Endothelial cell of hepatic sinusoid (primary cell): ENCODE data around the gene CERS6.

Source experiments
- in situ Hi-C: cut with HindIII; loops from 2 replicates; pipeline ENCODE4 v1.10.0; 2017; ENCODE audit warnings: low sequenced_read_pairs

The CERS6 gene

DNA sequence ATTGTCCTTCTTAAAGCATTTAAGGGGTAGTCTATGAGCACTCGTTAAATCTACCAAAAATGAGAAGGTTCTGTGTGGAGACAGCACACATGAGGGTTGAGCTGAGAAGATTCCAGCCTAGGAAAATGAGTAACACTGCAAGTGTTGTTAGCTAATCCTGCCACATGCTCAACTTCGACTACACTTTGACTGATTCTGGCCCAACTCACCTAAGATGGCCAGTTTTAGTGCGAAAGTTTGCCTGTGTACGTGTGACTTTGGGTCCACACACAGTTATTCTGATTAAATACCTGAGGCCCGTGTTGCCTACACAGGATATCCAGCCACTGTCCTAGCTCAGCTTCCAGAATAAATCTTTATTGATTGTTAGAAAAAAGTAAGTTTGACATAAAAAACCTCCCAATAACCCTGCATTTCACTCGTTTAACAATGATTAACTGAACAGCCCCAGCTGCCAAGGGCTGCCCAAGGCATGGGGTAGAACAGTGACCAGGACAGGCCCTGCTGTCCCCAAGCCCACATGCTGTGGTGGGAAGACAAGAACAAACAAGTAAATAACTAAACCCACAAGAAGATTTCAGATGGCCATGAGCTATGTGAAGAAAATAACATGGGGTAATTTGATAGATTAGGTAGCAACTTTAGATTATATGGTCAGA is 14.7 kb upstream of the CERS6 start:
- in situ Hi-C loops, result loop anchor here (5.0 kb wide), 2 partner anchors 39 to 81 kb away; no protein-coding TSS in a partner anchor

DNA sequence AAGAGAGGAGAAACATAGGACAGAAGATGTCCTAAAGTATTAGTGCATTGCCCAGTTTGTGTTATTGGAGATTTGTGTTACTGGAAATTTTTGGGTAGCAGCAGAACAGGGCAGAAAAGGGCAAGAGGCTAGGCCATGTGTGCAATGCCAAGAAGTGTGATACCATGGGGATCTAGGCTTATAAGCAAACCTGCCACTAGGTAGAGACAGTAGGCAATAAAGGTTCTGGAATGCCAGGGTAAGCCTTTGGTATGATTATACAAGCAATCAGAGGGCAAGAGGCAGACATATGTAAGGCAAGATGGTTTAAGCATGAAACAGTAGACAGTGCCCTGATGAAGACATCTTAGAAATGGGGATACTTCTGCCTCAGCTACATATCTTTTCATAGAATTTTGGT is 12.3 kb upstream of the CERS6 start:
- in situ Hi-C loops, result loop anchor here (5.0 kb wide), 2 partner anchors 42 to 78 kb away; no protein-coding TSS in a partner anchor

DNA sequence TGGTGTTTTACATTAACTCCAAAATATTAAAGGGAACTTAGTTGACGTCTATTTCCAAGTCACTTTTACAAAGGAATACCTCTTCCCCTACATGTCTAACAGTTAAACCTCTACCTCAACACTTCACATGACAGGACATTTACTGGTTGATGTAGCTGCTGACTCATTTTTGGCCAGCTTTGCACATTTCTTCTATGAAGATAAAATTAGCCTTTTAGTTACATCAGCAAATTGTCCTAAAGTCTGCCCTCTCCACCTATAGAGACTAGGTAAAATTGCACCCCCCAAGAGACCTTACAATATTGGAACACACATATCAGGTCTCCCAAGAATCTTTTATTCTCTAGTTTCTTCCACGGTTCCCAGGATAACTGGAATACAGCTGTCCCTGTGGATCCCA is 10.1 kb upstream of the CERS6 start:
- in situ Hi-C loops, result no loop called here

DNA sequence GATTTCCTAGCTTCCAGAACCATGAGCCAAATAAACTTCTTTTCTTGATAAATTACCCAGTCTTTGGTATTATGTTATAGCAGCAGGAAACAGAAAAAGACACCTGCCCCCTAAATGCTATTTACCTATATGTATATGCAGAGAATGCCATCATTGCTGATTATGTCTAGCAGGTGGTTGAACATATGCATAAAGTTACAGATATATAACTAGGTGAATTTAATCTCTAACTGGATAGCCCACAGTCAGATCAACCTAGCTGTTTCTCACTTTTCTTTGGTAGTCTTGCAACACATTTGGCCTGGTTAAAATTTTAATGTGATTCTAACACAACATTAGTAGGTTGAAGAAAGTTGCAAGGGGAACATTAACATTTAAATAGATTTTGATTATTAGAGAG is 7.1 kb upstream of the CERS6 start:
- in situ Hi-C loops, result no loop called here

DNA sequence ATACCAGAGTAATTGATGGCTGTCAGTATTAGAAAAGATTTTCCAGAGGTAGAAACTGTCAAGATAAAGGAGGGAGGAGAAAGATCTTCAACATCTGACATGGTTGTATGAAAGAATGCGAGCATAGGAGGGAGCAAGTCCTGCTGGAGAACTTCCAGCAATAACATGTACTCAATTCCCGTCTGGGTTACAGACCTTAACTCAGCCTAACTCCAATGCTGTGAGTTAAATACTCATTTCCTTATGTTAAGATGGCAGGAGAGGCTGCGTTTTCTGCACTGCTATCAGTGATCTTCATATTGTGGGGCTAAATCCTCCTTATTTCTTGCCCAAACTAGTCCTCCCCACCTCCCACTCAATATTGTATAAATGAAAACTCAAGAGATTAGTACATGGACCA is 6.7 kb upstream of the CERS6 start:
- in situ Hi-C loops, result no loop called here

DNA sequence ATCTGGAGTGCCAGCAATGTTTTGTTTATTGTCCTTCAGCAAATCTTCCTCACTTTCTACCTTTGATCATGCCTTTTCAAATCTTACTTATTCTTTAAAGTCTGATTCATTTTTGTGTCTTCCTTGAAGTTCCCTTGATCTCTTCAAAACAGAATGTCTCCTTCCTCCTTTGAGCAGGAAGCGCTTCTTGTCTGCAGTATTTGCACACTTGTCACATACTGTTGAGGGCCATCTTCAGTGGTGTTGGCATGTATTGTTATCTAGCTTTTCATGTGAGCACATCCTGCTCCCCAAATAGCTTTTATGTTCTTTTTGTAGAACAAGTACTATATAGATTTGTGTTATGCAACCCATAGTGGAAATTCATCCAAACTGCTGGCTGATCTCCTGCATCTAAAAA is 5.9 kb upstream of the CERS6 start:
- in situ Hi-C loops, result no loop called here

DNA sequence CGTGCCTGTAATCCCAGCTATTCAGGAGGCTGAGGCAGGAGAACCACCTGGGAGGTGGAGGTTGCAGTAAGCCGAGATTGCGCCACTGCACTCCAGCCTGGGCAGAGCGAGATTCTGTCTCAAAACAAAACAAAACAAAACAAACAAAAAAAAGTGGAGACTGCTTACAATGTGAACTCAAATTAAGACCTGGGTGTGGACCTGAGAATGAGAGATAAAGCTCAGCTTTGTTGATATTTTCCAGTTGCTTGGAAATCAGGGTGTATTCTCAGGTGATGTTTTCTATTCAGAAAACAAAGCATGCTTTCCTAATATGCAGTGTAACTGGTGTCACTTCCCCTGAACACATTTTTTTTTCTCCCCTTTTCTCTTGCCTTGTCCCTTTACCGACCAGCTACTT is 5.3 kb upstream of the CERS6 start:
- in situ Hi-C loops, result no loop called here

DNA sequence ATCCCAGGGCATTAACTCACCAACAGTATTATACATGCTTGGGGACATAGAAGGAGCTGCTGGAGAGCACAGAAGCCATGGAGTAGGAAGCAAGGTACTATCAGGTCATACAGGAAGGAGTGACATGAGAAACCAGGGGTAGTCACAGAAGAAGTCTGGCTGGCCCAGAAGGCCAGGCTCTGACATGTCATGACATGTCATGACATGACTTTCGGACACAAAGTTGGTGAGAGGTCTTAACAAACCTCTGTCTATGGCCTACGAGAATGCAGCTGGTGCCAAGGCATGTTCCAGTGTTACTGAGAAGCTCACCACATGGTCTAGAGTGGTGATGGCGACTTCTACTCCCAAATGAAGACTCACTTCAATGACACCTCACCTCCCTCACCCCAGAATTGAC is 3.3 kb upstream of the CERS6 start:
- in situ Hi-C loops, result no loop called here

DNA sequence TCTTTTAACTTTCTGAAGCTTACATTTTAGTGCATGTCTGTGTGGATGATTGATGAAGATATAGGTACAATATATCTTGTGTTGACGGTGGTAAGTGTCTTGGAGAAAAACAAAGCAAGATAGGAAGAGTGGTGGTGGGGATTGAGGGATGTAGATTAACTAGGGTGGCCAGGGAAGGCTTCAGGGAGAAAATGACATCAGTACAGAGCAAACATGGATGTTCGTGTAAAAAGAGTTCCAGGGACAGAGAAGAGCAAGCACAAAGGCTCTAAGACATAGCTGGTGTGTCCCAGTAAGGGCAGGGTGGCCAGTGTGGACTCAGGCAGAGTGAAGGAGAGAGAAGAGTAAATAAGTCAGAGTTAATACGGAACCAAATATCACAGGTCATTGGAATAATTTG is 2.7 kb upstream of the CERS6 start:
- in situ Hi-C loops, result no loop called here

DNA sequence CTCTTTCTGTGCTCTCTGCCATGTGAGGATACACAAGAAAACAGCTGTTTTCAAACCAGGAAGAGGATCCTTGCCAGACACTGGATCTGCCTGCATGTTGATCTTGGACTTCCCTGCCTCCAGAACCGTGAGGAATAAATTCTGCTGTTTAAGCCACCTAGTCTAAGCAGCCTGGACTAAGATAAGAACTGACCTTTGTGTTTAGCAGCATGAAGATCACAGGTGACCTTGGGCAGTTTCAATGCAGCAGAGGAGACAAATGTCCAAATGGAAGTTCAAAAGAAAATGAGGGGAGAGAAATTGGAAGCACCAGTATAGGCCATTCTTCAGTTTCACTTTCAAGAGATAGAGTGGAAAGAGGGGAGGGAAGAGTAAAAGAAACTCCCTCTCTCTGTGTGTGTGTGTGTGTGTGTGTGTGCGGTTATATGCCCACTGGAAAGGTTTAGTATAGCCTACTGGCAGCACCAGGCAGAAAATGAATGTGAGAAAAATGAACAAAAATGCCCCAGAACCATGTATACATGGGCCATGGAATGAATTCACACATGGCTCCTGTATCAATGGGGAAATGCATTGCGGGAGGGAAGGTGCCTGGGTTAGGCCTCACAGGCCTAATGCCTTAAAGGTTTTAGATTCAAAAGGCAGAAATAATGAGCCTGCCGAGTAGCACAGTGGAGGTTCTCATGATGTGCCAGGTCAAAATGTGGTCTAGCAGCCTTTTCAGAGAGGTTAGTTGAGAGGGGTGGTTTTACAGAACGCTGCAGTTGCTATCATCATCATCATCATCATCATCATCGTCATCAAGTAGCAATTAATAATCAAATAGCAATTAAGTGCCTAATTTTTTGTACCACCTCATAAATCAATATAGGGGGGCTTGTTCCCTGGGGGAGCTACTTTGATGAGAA is 1.1 kb upstream of the CERS6 start:
- in situ Hi-C loops, result no loop called here

DNA sequence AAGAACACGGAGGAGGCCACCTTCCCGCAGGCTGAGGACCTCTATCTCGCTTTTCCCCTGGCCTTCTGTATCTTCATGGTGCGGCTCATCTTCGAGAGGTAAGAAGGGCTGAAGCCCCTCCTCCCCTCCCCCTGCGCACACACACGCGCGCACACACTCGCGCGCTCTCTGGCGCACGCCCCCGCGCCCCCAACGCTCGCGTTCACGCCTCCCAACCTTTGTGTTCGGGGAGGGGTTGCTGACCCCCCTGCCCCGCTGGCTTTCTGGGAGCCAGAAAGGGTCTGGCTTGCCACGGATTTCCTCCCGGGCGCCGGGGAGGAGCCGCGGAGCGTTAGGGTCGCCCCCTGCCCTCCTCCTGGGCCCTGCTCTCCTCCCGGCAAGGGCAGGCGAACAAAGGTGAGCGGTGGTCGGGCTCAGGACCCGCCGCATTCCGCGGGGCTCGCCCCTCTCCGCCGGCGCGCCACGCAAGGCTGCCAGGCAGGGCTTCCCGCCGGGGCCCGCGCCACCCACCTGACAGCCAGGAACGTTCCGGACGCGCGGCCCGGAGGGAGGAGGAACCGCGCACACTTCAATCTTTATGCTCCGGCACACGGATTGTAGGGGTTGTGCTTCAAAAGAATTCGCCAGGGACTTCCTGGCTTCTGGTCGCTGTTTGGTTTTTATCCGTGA is 583 bp downstream of the CERS6 start:
- in situ Hi-C loops, result no loop called here

DNA sequence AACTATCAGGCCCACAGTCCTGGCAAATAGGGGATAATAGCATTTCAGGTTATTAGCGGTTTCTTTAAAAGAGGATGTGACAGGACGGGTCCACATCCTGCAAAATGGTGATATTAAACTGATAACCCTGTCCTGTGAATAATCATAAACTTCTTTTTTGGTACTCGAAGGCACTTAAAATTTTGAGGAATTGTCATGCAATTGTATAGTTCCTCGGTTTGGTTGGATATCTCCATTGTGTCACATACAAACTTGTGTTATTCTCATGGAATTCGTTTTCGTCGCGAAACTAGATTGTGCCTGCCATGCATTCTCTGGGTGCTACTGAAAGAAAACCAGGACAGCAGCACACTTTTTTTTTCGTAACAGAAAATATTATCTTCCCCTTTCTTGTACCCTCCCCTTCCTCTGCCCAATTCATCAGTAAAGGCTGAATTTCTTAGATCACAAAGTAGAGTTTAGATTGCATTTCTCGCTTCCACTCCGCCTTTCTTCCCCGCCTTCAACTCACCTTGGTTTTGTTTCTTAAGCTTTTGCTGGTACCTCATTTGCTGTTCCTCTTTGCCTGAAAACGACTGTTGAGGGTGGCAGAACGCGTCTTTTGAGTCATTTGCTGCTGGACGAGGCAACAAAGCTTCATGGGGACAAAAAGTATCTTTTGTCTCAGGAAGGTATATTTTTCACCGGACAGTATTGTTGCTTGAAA is 1.3 kb downstream of the CERS6 start:
- in situ Hi-C loops, result no loop called here

DNA sequence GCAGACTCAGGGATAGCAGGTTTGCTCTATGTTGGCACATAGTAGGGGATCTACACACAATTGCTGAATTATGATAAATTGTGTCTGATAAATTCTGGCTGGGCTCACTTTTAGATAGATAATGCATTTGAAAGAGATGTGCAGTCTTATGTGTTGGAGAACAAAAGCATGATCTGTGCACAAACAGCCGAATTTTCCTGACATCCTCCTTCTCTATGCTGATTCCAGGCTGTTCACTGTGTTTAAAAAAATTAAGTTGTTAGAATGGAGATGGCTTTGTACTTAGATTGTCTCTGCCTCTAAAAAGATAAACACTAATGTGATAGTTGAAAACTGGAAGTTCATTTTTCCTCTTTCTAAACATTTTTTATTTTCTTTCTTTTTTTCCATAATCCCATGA is 2.1 kb downstream of the CERS6 start:
- in situ Hi-C loops, result no loop called here

DNA sequence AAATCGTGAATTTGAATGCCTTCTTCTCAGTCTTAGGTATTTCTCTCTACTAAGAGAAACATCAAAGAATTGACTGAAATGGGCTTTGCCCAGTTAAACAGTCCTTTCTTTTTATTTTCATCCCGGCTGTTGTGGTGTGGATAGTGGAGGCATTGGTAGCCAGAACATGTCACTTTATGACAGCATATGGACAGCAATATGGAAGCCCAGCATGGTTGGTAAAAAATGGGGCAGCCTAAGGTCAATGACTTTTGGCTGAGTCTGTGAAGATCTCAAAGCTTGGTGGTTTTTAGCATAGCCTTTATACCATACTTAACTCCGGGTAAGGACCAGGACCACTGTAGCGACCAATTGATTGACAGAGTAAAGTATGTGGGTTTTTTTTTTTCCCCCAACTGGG is 3.2 kb downstream of the CERS6 start:
- in situ Hi-C loops, result no loop called here

DNA sequence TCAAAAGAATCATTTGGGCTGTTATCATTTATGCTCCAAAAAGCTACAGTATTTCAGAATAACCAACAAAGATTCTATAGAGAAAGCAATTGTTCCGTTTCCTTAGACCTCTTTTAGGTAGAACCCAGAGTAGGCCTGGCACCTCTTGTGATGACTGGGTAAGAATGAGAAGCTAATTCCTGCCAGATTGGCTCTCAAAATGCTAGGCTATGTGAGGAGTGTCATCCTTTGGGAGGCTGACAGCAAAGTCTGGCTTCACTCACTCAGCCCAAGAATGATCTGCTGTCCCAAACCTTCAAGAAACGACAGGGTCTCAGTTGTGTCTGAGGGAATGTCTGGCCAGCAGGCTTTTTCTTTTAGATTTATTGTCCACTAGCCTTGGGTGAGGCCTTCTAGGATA is 4.5 kb downstream of the CERS6 start:
- in situ Hi-C loops, result no loop called here

DNA sequence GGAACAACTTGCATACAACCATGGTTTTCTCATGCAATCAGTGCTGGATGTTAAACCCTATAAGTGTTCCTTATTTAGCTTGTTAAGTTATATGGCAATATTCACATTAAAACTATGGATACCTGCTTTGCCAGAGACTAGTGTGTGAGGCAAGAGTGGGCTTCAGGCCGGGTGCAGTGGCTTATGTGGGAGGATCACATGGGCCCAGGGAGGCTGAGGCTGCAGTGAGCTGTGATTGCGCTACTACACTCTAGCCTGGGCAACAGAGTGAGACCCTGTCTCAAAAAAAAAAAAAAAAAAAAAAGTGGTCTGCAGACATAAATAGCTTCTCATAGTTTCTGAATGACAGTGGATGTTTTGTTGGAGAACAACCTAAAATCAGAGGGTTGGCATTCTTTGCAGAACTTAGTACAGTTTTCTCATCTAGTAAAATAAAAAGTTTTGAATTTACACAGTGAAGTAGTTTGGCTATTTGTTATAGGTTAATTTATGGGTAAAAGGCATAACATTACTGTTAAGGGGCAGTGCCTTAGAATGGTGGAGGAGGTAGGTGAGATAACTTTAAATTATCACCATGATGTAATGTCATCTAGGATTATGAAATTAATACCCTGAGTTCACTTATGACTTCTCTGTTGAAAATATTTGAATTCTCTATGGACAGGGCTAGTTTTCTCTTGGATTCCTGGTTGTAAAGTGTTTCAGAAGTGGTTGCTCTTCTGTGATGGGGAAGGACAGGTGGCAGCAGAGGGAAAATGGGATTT is 5.3 kb downstream of the CERS6 start:
- in situ Hi-C loops, result no loop called here

DNA sequence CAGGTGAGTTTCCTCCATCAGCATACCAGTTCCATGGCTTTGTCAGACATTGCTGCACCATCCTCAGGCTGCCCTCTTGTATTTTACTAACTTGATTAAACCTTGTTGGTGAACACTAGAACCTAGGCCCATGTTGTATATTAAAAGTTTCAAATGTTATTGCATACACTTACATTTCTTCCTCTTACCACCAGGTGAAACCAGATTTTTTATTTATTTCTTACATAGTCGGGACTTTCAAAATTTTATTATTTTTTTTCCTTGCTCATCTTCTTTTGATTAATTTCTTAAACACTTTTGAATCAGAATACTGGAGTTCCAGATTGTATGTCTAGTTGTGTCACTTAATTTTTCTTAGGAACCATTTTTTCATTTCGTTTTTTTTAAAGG is 5.9 kb downstream of the CERS6 start:
- in situ Hi-C loops, result no loop called here

DNA sequence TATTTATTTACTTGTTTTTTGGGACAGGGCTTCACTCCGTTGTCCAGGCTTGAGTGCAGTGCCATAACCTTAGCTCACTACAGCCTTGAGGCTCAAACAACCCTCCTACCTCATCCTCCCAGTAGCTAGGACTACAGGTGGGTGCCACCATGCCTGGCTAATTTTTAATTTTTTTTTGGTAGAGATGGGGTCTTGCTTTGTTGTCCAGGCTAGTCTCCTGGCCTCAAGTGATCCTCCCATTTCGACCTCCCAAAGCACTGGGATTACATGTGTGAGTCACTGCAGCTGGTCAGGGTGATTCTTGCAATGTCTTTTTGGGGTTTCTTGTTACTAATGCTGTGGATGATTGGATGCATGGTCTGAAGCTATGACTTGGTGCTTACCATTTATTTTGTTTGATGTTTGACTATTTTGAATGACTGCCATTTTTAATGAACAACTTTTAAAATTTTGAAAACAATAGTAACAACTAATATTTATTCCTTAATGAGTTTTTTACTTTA is 6.5 kb downstream of the CERS6 start:
- in situ Hi-C loops, result no loop called here

DNA sequence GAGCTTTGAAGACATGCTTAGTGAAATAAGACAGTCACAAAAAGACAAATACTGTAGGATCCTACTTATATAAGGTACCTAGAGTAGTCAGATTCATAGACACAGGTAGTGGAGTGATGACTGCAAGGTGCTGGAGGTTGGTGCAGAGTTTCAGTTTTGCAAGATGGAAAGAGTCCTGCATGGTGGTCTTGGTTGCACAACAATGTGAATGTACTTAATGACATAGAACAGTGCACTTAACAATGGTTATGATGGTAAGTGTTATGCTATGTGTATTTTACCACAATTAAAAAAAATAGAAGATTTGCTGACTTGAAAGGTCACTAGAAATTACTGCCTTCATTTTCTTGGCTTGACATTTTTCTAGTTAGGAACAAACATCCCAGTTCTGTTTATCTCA is 9.5 kb downstream of the CERS6 start:
- in situ Hi-C loops, result no loop called here

DNA sequence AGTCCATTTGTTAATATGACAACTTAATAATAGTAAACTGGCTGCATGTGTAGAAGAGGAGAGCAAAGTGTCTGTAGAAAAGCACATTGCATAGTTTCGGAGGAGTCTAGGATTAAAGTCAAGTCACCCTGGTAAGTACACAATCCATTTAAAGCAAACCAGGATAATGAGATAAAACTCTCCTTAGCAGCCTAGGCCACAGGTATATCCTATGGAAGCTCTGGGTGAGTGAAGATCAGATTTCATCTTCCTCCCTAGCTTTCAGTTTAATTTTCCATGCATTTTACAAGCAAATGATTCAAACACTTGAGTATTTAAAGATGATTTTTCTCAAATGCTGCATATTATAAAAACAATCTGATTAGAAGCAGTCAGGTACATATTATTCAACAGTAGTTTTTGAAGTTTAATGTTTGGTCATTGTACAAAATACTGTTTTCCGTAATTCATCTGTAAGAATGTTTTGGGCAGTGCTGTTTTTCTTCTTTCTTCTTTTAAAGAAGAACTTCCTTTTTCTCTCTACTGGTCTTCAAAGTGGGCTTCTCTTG is 10.2 kb downstream of the CERS6 start:
- in situ Hi-C loops, result no loop called here
